ENCODE data around the gene NAV2.

GRCh38 chr11:19746086-19746485, 33.4 kb downstream of the NAV2 start:
- TF ChIP-seq POLR2AphosphoS5 (IDR thresholded peaks at IDR 0.05) (no peak), CTCF (IDR thresholded peaks at IDR 0.05; ENCODE audit: poor library complexity, severe bottlenecking) (no peak), RAD21 (conservative IDR thresholded peaks at IDR 0.05) (no peak), SMC3 (conservative IDR thresholded peaks at IDR 0.05; ENCODE audit: poor library complexity) (no peak)

Data from neural cell (in vitro differentiated cells).